Ecto neural progenitor cell (in vitro differentiated cells): ENCODE data around the gene PCDHGB6.
"Not testable (repeated sequence)": the region's sequence is repeated elsewhere in the genome, so short reads cannot be mapped to it uniquely, and the experiment has no call there.

Experiments used
- DNase-seq: peaks from one replicate; pipeline ENCODE4 v3.0.0-alpha.2; 2018; ENCODE audit warnings: low spot score

PCDHGB6 gene

GRCh38 chr5:141388661-141389060 is 19.2 kb upstream of the PCDHGB6 start:
- no peak for DNase-seq

DNA sequence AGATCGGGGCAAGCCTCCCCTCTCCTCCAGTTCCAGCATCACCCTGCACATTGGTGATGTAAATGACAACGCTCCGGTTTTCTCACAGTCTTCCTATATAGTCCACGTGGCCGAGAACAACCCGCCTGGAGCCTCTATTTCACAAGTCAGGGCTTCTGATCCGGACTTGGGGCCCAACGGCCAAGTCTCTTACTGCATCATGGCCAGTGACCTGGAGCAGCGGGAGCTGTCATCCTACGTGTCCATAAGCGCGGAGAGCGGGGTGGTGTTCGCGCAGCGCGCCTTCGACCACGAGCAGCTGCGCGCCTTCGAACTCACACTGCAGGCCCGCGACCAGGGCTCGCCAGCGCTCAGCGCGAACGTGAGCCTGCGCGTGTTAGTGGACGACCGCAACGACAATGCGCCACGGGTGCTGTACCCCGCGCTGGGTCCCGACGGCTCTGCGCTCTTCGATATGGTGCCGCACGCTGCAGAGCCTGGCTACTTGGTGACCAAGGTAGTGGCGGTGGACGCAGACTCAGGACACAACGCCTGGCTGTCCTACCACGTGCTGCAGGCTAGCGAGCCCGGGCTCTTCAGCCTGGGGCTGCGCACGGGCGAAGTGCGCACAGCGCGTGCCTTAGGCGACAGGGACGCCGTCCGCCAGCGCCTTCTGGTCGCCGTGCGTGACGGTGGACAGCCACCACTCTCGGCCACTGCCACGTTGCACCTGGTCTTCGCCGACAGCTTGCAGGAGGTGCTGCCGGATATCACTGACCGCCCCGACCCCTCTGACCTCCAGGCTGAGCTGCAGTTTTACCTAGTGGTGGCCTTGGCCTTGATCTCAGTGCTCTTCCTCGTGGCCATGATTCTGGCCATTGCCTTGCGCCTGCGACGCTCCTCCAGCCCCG is 18.4 kb upstream of the PCDHGB6 start:
- no peak for DNase-seq

- no peak for DNase-seq
Measured at GRCh38 chr5:141392429-141393198, 15.2 kb upstream of the PCDHGB6 start, which contains the start of gene PCDHGA8. Gene PCDHGA8 (plus strand): TSS chr5:141392633. CDS start chr5:141392814, 181 bp downstream.

DNA sequence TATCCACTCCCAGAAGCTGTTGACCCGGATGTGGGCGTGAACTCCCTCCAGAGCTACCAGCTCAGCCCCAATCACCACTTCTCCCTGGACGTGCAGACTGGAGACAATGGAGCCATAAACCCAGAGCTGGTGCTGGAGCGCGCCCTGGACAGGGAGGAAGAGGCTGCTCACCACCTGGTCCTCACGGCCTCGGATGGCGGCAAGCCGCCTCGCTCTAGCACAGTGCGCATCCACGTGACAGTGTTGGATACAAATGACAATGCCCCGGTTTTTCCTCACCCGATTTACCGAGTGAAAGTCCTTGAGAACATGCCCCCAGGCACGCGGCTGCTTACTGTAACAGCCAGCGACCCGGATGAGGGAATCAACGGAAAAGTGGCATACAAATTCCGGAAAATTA is 14.6 kb upstream of the PCDHGB6 start:
- no peak for DNase-seq

GRCh38 chr5:141394401-141395187 is 13.2 kb upstream of the PCDHGB6 start:
- DNase-seq = not testable (repeated sequence)

- not testable (repeated sequence) for DNase-seq
Measured at GRCh38 chr5:141397756-141398551, 9.9 kb upstream of the PCDHGB6 start, which contains the start of gene PCDHGB5. Gene PCDHGB5 (plus strand): TSS chr5:141397947. CDS start chr5:141398128, 181 bp downstream.

GRCh38 chr5:141398608-141399007 is 9.2 kb upstream of the PCDHGB6 start:
- DNase-seq = no peak

DNA sequence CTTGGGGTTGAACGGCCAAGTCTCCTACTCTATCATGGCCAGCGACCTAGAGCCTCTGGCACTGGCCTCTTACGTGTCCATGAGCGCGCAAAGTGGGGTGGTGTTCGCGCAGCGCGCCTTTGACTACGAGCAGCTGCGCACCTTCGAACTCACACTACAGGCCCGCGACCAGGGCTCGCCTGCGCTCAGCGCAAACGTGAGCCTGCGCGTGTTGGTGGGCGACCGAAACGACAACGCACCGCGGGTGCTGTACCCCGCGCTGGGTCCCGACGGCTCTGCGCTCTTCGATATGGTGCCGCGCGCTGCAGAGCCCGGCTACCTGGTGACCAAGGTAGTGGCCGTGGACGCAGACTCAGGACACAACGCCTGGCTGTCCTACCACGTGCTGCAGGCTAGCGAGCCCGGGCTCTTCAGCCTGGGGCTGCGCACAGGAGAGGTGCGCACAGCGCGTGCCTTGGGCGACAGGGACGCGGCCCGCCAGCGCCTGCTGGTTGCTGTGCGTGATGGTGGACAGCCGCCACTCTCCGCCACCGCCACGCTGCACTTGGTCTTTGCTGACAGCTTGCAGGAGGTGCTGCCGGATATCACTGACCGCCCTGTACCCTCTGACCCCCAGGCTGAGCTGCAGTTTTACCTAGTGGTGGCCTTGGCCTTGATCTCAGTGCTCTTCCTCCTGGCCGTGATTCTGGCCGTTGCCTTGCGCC is 8.1 kb upstream of the PCDHGB6 start:
- no peak for DNase-seq

DNA sequence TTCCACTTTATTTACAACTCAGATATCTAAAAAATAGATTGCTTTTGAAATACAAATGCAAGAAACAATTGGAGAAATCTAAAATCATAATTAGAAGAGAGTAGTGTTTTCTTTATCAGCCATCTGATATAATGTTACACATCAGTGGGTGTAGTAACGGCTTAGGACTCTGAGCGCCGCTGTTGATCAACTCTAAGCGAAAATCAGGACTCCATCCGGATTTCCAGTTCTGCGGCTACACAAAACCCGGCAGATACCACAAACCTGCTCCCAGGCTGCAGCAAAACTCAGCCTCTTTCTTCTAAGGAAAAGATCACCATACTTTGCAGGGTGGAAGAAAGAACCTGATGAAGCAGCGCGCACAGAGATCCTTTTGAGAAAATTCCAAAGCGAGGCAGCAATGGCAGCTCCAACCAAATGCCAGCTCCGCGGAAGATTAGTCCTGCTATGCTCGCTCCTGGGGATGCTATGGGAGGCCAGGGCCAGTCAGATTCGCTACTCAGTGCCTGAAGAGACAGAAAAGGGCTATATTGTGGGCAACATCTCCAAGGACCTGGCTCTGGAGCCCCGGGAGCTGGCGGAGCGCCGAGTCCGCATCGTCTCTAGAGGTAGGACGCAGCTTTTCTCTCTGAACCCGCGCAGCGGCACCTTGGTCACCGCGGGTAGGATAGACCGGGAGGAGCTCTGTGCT is 5.1 kb upstream of the PCDHGB6 start, which contains the start of gene PCDHGA9:
TSS of gene PCDHGA9 (plus strand) at position 226 of the 691 bp plus-strand sequence. CDS start at position 401, 175 bp downstream.
- DNase-seq = no peak

DNA sequence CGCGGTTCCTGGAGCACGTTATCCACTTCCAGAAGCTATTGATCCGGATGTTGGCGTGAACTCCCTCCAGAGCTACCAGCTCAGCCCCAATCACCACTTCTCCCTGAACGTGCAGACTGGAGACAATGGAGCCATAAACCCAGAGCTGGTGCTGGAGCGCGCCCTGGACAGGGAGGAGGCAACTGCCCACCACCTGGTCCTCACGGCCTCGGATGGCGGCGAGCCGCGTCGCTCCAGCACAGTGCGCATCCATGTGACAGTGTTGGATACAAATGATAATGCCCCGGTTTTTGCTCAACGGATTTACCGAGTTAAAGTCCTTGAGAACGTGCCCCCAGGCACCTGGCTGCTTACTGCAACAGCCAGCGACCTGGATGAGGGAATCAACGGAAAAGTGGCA is 4.4 kb upstream of the PCDHGB6 start:
- no peak for DNase-seq

- no peak for DNase-seq
Measured at GRCh38 chr5:141409598-141410306, 1.9 kb downstream of the PCDHGB6 start.

- no peak for DNase-seq
Measured at GRCh38 chr5:141411575-141411974, 3.8 kb downstream of the PCDHGB6 start.

DNA sequence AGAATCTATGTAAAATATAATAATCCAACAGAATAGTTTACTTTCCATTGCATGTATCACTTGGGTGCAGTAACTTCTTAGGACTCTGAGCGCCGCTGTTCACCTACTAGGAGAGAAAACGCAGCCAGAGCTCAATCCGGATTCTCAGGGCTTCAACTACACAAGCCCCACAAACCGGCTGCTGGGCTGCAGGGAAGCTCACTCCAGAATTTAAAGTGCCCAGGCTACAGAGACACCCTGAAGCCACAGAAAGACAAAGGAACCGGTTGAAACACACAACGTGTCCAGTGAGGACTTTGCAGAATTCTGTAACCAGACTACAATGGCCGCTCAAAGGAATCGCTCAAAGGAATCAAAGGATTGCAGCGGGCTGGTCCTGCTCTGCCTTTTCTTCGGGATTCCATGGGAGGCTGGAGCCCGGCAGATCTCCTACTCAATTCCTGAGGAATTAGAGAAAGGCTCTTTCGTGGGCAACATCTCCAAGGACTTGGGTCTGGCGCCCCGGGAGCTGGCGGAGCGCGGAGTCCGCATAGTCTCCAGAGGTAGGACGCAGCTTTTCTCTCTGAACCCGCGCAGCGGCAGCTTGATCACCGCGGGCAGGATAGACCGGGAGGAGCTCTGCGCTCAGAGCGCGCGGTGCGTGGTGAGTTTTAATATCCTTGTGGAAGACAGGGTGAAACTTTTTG is 5.2 kb downstream of the PCDHGB6 start, which contains the start of gene PCDHGA10:
TSS of gene PCDHGA10 (plus strand) at position 134 of the 686 bp plus-strand sequence. CDS start at position 323, 189 bp downstream.
- DNase-seq = no peak

GRCh38 chr5:141413540-141414069 is 5.8 kb downstream of the PCDHGB6 start:
- DNase-seq = no peak

- not testable (repeated sequence) for DNase-seq
Measured at GRCh38 chr5:141414548-141415274, 6.9 kb downstream of the PCDHGB6 start.

DNA sequence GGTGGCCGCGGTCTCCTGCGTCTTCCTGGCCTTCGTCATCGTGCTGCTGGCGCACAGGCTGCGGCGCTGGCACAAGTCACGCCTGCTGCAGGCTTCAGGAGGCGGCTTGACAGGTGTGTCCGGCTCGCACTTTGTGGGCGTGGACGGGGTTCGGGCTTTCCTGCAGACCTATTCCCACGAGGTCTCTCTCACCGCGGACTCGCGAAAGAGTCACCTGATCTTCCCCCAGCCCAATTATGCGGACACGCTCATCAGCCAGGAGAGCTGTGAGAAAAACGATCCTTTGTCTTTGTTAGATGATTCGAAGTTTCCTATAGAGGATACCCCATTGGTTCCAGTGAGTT is 7.4 kb downstream of the PCDHGB6 start:
- DNase-seq = not testable (repeated sequence)

GRCh38 chr5:141417494-141418172 is 9.8 kb downstream of the PCDHGB6 start, which contains the start of gene PCDHGB7:
Gene PCDHGB7 (plus strand): TSS chr5:141417677. CDS start chr5:141417860, 183 bp downstream.
- peak; percentile 87 for DNase-seq
